ENCODE data around the gene UPB1.
"Not testable (repeated sequence)": the region's sequence is repeated elsewhere in the genome, so short reads cannot be mapped to it uniquely, and the experiment has no call there.

The UPB1 gene

GRCh38 chr22:24482575-24482974 lies 12.6 kb upstream of the UPB1 start:
- DNase-seq (ENCODE audit: low spot score): no peak

- DNase-seq (ENCODE audit: low spot score): no peak
These were observed 12.1 kb upstream of the UPB1 start for GRCh38 chr22:24482998-24483397.

GRCh38 chr22:24483976-24484545 lies 11.1 kb upstream of the UPB1 start:
- DNase-seq (ENCODE audit: low spot score): no peak

- no peak for DNase-seq (ENCODE audit: low spot score)
These were observed 10.0 kb upstream of the UPB1 start for GRCh38 chr22:24485170-24485569.

GRCh38 chr22:24485608-24486007 lies 9.5 kb upstream of the UPB1 start:
- no peak for DNase-seq (ENCODE audit: low spot score)

- no peak for DNase-seq (ENCODE audit: low spot score)
These were observed 8.6 kb upstream of the UPB1 start for GRCh38 chr22:24486501-24486921.

- DNase-seq (ENCODE audit: low spot score): no peak
These were observed 6.1 kb upstream of the UPB1 start for GRCh38 chr22:24489011-24489410.

GRCh38 chr22:24489434-24489833 lies 5.7 kb upstream of the UPB1 start:
- not testable (repeated sequence) for DNase-seq (ENCODE audit: low spot score)

- no peak for DNase-seq (ENCODE audit: low spot score)
These were observed 2.7 kb upstream of the UPB1 start for GRCh38 chr22:24492391-24492790.

GRCh38 chr22:24494167-24494527 lies 985 bp upstream of the UPB1 start:
- no peak for DNase-seq (ENCODE audit: low spot score)

- no peak for DNase-seq (ENCODE audit: low spot score)
These were observed 188 bp downstream of the UPB1 start for GRCh38 chr22:24495365-24495675.

GRCh38 chr22:24496234-24496633 lies 1.1 kb downstream of the UPB1 start:
- DNase-seq (ENCODE audit: low spot score): no peak

GRCh38 chr22:24496661-24497060 lies 1.5 kb downstream of the UPB1 start:
- no peak for DNase-seq (ENCODE audit: low spot score)

GRCh38 chr22:24497841-24498258 lies 2.7 kb downstream of the UPB1 start:
- DNase-seq (ENCODE audit: low spot score): no peak

GRCh38 chr22:24498824-24499223 lies 3.7 kb downstream of the UPB1 start:
- no peak for DNase-seq (ENCODE audit: low spot score)

- no peak for DNase-seq (ENCODE audit: low spot score)
These were observed 4.7 kb downstream of the UPB1 start for GRCh38 chr22:24499706-24500276.

GRCh38 chr22:24500277-24500820 lies 5.2 kb downstream of the UPB1 start:
- DNase-seq (ENCODE audit: low spot score): no peak

GRCh38 chr22:24501301-24502005 lies 6.3 kb downstream of the UPB1 start:
- DNase-seq (ENCODE audit: low spot score): no peak

- no peak for DNase-seq (ENCODE audit: low spot score)
These were observed 6.9 kb downstream of the UPB1 start for GRCh38 chr22:24502034-24502433.

GRCh38 chr22:24502541-24502940 lies 7.4 kb downstream of the UPB1 start:
- no peak for DNase-seq (ENCODE audit: low spot score)

GRCh38 chr22:24503137-24503842 lies 8.2 kb downstream of the UPB1 start:
- DNase-seq (ENCODE audit: low spot score): peak; percentile 24

GRCh38 chr22:24503843-24504338 lies 8.8 kb downstream of the UPB1 start:
- DNase-seq (ENCODE audit: low spot score): no peak

- no peak for DNase-seq (ENCODE audit: low spot score)
These were observed 9.4 kb downstream of the UPB1 start for GRCh38 chr22:24504540-24504939.
